ENCODE measurements around the gene PRSS22. TPM values are rescaled to one million over a fixed set of nuclear protein-coding genes. Genes with fewer than 3 reads are reported as not detected.

Gene PRSS22
- total and polyA plus RNA-seq, 2 experiments from 2014 or later, result 1.3 to 2.0 TPM

DNA sequence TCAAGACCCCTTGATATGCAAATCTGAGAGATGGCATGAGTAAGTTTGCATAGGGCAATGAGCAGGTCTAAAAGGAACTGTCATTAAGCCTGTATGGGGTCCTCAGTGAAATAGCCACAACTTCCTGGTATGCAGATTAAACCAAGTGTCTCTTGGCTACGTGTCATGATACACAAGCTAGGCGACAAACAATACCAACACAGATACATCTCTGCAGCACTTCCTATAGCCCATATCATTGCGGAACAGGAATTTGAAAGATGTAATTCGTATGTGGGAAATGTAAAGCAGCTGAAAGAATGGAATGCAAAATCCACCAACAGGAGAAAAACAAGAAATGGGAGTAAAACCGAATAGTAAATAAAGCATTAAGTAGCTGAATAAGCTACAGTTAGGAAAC is 12.9 kb downstream of the PRSS22 start:
- no peaks in the 10 kb centered on the region for H3K9me2 ChIP-seq (ENCODE audit: insufficient read depth)
- no peaks in the 10 kb centered on the region for H3K36me3 Mint-ChIP-seq (ENCODE audit: low read depth)
- no peak overlapping the region for H2AFZ ChIP-seq
- H3K4me3 Mint-ChIP-seq, result no peak overlapping the region
- TF ChIP-seq, protein P1, sequence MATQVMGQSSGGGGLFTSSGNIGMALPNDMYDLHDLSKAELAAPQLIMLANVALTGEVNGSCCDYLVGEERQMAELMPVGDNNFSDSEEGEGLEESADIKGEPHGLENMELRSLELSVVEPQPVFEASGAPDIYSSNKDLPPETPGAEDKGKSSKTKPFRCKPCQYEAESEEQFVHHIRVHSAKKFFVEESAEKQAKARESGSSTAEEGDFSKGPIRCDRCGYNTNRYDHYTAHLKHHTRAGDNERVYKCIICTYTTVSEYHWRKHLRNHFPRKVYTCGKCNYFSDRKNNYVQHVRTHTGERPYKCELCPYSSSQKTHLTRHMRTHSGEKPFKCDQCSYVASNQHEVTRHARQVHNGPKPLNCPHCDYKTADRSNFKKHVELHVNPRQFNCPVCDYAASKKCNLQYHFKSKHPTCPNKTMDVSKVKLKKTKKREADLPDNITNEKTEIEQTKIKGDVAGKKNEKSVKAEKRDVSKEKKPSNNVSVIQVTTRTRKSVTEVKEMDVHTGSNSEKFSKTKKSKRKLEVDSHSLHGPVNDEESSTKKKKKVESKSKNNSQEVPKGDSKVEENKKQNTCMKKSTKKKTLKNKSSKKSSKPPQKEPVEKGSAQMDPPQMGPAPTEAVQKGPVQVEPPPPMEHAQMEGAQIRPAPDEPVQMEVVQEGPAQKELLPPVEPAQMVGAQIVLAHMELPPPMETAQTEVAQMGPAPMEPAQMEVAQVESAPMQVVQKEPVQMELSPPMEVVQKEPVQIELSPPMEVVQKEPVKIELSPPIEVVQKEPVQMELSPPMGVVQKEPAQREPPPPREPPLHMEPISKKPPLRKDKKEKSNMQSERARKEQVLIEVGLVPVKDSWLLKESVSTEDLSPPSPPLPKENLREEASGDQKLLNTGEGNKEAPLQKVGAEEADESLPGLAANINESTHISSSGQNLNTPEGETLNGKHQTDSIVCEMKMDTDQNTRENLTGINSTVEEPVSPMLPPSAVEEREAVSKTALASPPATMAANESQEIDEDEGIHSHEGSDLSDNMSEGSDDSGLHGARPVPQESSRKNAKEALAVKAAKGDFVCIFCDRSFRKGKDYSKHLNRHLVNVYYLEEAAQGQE (IDR thresholded peaks at IDR 0.05; ENCODE audit: unreplicated experiment), result no peak
- TF ChIP-seq POLR2AphosphoS5 (IDR thresholded peaks at IDR 0.05; ENCODE audit: low read depth) (no peak), ZNF114 (CRISPR knock-in tag; IDR thresholded peaks at IDR 0.05) (no peak), EZH2phosphoT487 (IDR thresholded peaks at IDR 0.05; ENCODE audit: unreplicated experiment) (no peak), EZH2 (IDR thresholded peaks at IDR 0.05; ENCODE audit: low read depth, unreplicated experiment) (no peak), JUNB (IDR thresholded peaks at IDR 0.05; ENCODE audit: unreplicated experiment) (no peak), ETS1 (IDR thresholded peaks at IDR 0.05) (no peak), ZNF331 (CRISPR knock-in tag; IDR thresholded peaks at IDR 0.05; ENCODE audit: low read depth) (no peak), STAT1 (IDR thresholded peaks at IDR 0.05; ENCODE audit: unreplicated experiment) (no peak), NANOG (IDR thresholded peaks at IDR 0.05; ENCODE audit: borderline replicate concordance) (no peak), CREB1 (CRISPR knock-in tag; IDR thresholded peaks at IDR 0.05; ENCODE audit: low read depth) (no peak)
- TF ChIP-seq, protein P2, sequence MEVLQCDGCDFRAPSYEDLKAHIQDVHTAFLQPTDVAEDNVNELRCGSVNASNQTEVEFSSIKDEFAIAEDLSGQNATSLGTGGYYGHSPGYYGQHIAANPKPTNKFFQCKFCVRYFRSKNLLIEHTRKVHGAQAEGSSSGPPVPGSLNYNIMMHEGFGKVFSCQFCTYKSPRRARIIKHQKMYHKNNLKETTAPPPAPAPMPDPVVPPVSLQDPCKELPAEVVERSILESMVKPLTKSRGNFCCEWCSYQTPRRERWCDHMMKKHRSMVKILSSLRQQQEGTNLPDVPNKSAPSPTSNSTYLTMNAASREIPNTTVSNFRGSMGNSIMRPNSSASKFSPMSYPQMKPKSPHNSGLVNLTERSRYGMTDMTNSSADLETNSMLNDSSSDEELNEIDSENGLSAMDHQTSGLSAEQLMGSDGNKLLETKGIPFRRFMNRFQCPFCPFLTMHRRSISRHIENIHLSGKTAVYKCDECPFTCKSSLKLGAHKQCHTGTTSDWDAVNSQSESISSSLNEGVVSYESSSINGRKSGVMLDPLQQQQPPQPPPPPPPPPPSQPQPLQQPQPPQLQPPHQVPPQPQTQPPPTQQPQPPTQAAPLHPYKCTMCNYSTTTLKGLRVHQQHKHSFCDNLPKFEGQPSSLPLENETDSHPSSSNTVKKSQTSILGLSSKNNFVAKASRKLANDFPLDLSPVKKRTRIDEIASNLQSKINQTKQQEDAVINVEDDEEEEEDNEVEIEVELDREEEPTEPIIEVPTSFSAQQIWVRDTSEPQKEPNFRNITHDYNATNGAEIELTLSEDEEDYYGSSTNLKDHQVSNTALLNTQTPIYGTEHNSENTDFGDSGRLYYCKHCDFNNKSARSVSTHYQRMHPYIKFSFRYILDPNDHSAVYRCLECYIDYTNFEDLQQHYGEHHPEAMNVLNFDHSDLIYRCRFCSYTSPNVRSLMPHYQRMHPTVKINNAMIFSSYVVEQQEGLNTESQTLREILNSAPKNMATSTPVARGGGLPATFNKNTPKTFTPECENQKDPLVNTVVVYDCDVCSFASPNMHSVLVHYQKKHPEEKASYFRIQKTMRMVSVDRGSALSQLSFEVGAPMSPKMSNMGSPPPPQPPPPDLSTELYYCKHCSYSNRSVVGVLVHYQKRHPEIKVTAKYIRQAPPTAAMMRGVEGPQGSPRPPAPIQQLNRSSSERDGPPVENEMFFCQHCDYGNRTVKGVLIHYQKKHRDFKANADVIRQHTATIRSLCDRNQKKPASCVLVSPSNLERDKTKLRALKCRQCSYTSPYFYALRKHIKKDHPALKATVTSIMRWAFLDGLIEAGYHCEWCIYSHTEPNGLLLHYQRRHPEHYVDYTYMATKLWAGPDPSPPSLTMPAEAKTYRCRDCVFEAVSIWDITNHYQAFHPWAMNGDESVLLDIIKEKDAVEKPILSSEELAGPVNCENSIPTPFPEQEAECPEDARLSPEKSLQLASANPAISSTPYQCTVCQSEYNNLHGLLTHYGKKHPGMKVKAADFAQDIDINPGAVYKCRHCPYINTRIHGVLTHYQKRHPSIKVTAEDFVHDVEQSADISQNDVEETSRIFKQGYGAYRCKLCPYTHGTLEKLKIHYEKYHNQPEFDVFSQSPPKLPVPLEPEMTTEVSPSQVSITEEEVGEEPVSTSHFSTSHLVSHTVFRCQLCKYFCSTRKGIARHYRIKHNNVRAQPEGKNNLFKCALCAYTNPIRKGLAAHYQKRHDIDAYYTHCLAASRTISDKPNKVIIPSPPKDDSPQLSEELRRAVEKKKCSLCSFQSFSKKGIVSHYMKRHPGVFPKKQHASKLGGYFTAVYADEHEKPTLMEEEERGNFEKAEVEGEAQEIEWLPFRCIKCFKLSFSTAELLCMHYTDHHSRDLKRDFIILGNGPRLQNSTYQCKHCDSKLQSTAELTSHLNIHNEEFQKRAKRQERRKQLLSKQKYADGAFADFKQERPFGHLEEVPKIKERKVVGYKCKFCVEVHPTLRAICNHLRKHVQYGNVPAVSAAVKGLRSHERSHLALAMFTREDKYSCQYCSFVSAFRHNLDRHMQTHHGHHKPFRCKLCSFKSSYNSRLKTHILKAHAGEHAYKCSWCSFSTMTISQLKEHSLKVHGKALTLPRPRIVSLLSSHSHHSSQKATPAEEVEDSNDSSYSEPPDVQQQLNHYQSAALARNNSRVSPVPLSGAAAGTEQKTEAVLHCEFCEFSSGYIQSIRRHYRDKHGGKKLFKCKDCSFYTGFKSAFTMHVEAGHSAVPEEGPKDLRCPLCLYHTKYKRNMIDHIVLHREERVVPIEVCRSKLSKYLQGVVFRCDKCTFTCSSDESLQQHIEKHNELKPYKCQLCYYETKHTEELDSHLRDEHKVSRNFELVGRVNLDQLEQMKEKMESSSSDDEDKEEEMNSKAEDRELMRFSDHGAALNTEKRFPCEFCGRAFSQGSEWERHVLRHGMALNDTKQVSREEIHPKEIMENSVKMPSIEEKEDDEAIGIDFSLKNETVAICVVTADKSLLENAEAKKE (CRISPR knock-in tag; IDR thresholded peaks at IDR 0.05), result no peak
- TF ChIP-seq, protein P3, sequence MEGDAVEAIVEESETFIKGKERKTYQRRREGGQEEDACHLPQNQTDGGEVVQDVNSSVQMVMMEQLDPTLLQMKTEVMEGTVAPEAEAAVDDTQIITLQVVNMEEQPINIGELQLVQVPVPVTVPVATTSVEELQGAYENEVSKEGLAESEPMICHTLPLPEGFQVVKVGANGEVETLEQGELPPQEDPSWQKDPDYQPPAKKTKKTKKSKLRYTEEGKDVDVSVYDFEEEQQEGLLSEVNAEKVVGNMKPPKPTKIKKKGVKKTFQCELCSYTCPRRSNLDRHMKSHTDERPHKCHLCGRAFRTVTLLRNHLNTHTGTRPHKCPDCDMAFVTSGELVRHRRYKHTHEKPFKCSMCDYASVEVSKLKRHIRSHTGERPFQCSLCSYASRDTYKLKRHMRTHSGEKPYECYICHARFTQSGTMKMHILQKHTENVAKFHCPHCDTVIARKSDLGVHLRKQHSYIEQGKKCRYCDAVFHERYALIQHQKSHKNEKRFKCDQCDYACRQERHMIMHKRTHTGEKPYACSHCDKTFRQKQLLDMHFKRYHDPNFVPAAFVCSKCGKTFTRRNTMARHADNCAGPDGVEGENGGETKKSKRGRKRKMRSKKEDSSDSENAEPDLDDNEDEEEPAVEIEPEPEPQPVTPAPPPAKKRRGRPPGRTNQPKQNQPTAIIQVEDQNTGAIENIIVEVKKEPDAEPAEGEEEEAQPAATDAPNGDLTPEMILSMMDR (conservative IDR thresholded peaks at IDR 0.05; ENCODE audit: low read depth in 2 of 2), result no peak
- peaks cover 9% of the 10 kb centered on the region; the same call in 2 of the 3 replicates for H3K9me3 Mint-ChIP-seq
- DNase-seq (ENCODE audit: low spot score) (no peak), ATAC-seq (no peak)
- H3K27me3 ChIP-seq (ENCODE audit: insufficient read depth), result peaks cover 13% of the 10 kb centered on the region; the same call in 1 of the 2 replicates
- H3K4me1 Mint-ChIP-seq, result peaks cover 5% of the 10 kb centered on the region; the same call in 2 of the 3 replicates
- no peak overlapping the region for H3K27ac ChIP-seq (ENCODE audit: low read depth)
- no peaks in the 10 kb centered on the region for H3F3A ChIP-seq (replicated peaks; ENCODE audit: low read depth)
- no peak overlapping the region for H3K4me2 ChIP-seq
- H3K27me3 Mint-ChIP-seq (ENCODE audit: insufficient read depth, low read depth, poor library complexity), result peaks cover 11% of the 10 kb centered on the region
- H3K4me1 ChIP-seq (ENCODE audit: insufficient read depth), result no peaks in the 10 kb centered on the region
- no peak overlapping the region for H3K4me3 ChIP-seq
- H4K20me1 ChIP-seq (replicated peaks; ENCODE audit: insufficient read depth), result no peaks in the 10 kb centered on the region
- H3K36me3 ChIP-seq (ENCODE audit: insufficient read depth), result no peaks in the 10 kb centered on the region
- no peak overlapping the region for H3K27ac Mint-ChIP-seq
- no peaks in the 10 kb centered on the region for H3K79me2 ChIP-seq (replicated peaks; ENCODE audit: insufficient read depth)

Measured in GM23338 (cell line).